ENCODE data around the gene SELENOO.

- TF ChIP-seq CTCF (IDR thresholded peaks at IDR 0.05) (no peak), ZFX (IDR thresholded peaks at IDR 0.05; ENCODE audit: borderline replicate concordance) (no peak)
Measured at GRCh38 chr22:50249341-50250248, 48.8 kb downstream of the SELENOO start.
